HG02763 (cell line): ENCODE results near the gene HTT.

Experiments used
- ATAC-seq: cut with Tn5 transposase; IDR thresholded peaks from one replicate; pipeline ENCODE4 v1.9.1; 2021; ENCODE audit warnings: mild to moderate bottlenecking, moderate library complexity; ENCODE audit not compliant: unreplicated experiment

The HTT gene

GRCh38 chr4:3197366-3198105 lies 123.1 kb downstream of the HTT start:
- ATAC-seq: no peak

GRCh38 chr4:3198906-3199305 lies 124.4 kb downstream of the HTT start:
- ATAC-seq: no peak

GRCh38 chr4:3199653-3200422 lies 125.4 kb downstream of the HTT start:
- ATAC-seq: no peak

GRCh38 chr4:3200423-3201090 lies 126.1 kb downstream of the HTT start:
- ATAC-seq: no peak

GRCh38 chr4:3201718-3202702 lies 127.5 kb downstream of the HTT start:
- ATAC-seq: no peak

- ATAC-seq: no peak
Observed at GRCh38 chr4:3202836-3203820, 128.6 kb downstream of the HTT start.

GRCh38 chr4:3203971-3204431 lies 129.5 kb downstream of the HTT start:
- no peak for ATAC-seq

GRCh38 chr4:3205995-3206394 lies 131.5 kb downstream of the HTT start:
- no peak for ATAC-seq

GRCh38 chr4:3206439-3207100 lies 132.1 kb downstream of the HTT start:
- ATAC-seq: no peak

GRCh38 chr4:3207531-3208037 lies 133.1 kb downstream of the HTT start:
- no peak for ATAC-seq

GRCh38 chr4:3208826-3209225 lies 134.3 kb downstream of the HTT start:
- no peak for ATAC-seq

GRCh38 chr4:3209551-3210325 lies 135.3 kb downstream of the HTT start:
- ATAC-seq: no peak

GRCh38 chr4:3210467-3210866 lies 136.0 kb downstream of the HTT start:
- no peak for ATAC-seq

GRCh38 chr4:3211866-3212265 lies 137.4 kb downstream of the HTT start:
- ATAC-seq: no peak

GRCh38 chr4:3212391-3213105 lies 138.1 kb downstream of the HTT start:
- no peak for ATAC-seq

- ATAC-seq: no peak
Observed at GRCh38 chr4:3213106-3213425, 138.6 kb downstream of the HTT start.

- ATAC-seq: no peak
Observed at GRCh38 chr4:3213661-3214250, 139.3 kb downstream of the HTT start.
